Panc1 (cell line): Measurements from ENCODE around the gene CBY1. TPM values are rescaled to one million over a fixed set of nuclear protein-coding genes. Genes with fewer than 3 reads are reported as not detected.

Source experiments
- ATAC-seq: fragments of 200-7000 bp; cut with Tn5 transposase; 2 replicates; pipeline ENCODE4 v1.9.1; 2020; ENCODE audit warnings: mild to moderate bottlenecking, moderate library complexity
- BruUV-seq: library from RNA; stranded (reverse); fragments of 400-500 nt; replicated peaks from 2 replicates; lab custom pipeline; 2021; lab: Mats Ljungman, UMichigan
- CTCF ChIA-PET: fragments of 300-600 bp; sonication (Branson Sonifier 250); formaldehyde crosslinking; loops from one replicate; lab custom pipeline; 2022; ENCODE audit warnings: antibody characterized with exemption; lab: Charles Lee
- POLR2A ChIA-PET: fragments of 300-600 bp; sonication (Branson Sonifier 250); formaldehyde crosslinking; loops from one replicate; lab custom pipeline; 2022; ENCODE audit warnings: antibody characterized with exemption; lab: Charles Lee
- DNase-seq: peaks from one replicate; pipeline ENCODE4 v3.0.0-alpha.2; 2010; ENCODE audit warnings: low read depth, low spot score
- H3K27ac ChIP-seq: 2 replicates; pipeline ENCODE4 v1.5.1; 2011; ENCODE audit warnings: mild to moderate bottlenecking, low read length, inconsistent platforms
- H3K27me3 ChIP-seq: fragments of 200-500 bp; sonication (Bioruptor generic); 2 replicates; pipeline ENCODE4 v1.6.0; 2014; ENCODE audit warnings: low read length, inconsistent platforms; ENCODE audit not compliant: control insufficient read depth, insufficient read depth
- H3K36me3 ChIP-seq: fragments of 200-500 bp; sonication (Bioruptor generic); 2 replicates; pipeline ENCODE4 v1.5.1; 2014; ENCODE audit warnings: inconsistent platforms, mild to moderate bottlenecking, low read length, moderate library complexity; ENCODE audit not compliant: control insufficient read depth, insufficient read depth
- H3K4me1 ChIP-seq: 2 replicates; pipeline ENCODE4 v1.5.1; 2011; ENCODE audit warnings: inconsistent platforms, mild to moderate bottlenecking, low read length, moderate library complexity; ENCODE audit not compliant: control insufficient read depth, insufficient read depth
- H3K4me3 ChIP-seq, 2 experiments: 2 replicates each; pipeline ENCODE4 v1.5.1; 2011 to 2012; ENCODE audit warnings: low read depth in 2 of 2, low read length in 2 of 2, mild to moderate bottlenecking in 2 of 2, inconsistent platforms in 1 of 2, moderate library complexity in 1 of 2
- H3K9me3 ChIP-seq: fragments of 200-500 bp; sonication (Bioruptor generic); 2 replicates; pipeline ENCODE4 v1.5.1; 2014; ENCODE audit warnings: low read depth, mild to moderate bottlenecking, inconsistent platforms, low read length, moderate library complexity; ENCODE audit not compliant: control insufficient read depth, insufficient read depth
- CTCF ChIP-seq: fragments of 450-650 bp; IDR thresholded peaks from 2 replicates; pipeline ENCODE4 v1.5.1; 2017; ENCODE audit warnings: mild to moderate bottlenecking
- POLR2AphosphoS5 ChIP-seq: IDR thresholded peaks from 2 replicates; pipeline ENCODE4 v1.6.1; 2012; ENCODE audit warnings: mild to moderate bottlenecking, low read depth, low read length, moderate library complexity
- REST ChIP-seq, 2 experiments: IDR thresholded peaks; 2 replicates each; pipeline ENCODE4 v1.6.1; 2011 to 2012; ENCODE audit warnings: low read depth in 2 of 2, control low read depth in 1 of 2, low read length in 1 of 2, mild to moderate bottlenecking in 1 of 2, moderate library complexity in 1 of 2; ENCODE audit not compliant: insufficient read depth in 1 of 2
- SIN3A ChIP-seq: IDR thresholded peaks from 2 replicates; pipeline ENCODE4 v1.6.1; 2012; ENCODE audit warnings: low read depth, mild to moderate bottlenecking, low read length, moderate library complexity, borderline replicate concordance; ENCODE audit not compliant: insufficient read depth
- TCF7L2 ChIP-seq: IDR thresholded peaks from 2 replicates; pipeline ENCODE4 v1.6.1; 2011; ENCODE audit warnings: mild to moderate bottlenecking, low read depth, low read length, inconsistent platforms
- in situ Hi-C: cut with HindIII; loops from 2 replicates; pipeline ENCODE4 v1.10.0; 2016; ENCODE audit warnings: low sequenced_read_pairs, low pct_unique_long_range_greater_than_20kb
- intact Hi-C: fragments of 100-400 bp; cut with micrococcal nuclease; formaldehyde crosslinking; loops from one replicate; pipeline ENCODE4 v1.10.0; 2022; ENCODE audit not compliant: unreplicated experiment
- total RNA-seq: library from RNA; stranded (reverse); gene quantifications from one replicate; pipeline ENCODE4 v1.2.1, GENCODE V29; 2021; ENCODE audit not compliant: unreplicated experiment

The CBY1 gene
- total RNA-seq, 1 experiment from 2014 or later = 20.4 TPM

GRCh38 chr22:38657045-38657909 is 839 bp downstream of the CBY1 start:
- ChIA-PET CTCF (interaction anchor here (0.6 kb wide), 1 partner anchor 21 kb away, joined by 10 read pairs; no protein-coding TSS in a partner anchor), POLR2A (interaction anchor here (0.8 to 1.5 kb wide), 2 partner anchors 14 to 24 kb away, joined by 3 read pairs; partner anchors contain the start of gene TOMM22)
- no peak for DNase-seq
- ATAC-seq = no peak
- in situ Hi-C loops = no loop called here
- BruUV-seq = no TSS peak
- H3K9me3 ChIP-seq = no peaks in the 10 kb centered on the region
- no peaks in the 10 kb centered on the region; the same call in 1 of the 2 replicates for H3K4me1 ChIP-seq
- H3K4me3 ChIP-seq = peak overlapping the region; percentile 76 to 77
- no peak for TF ChIP-seq CTCF
- TF ChIP-seq REST (IDR thresholded peaks at IDR 0.05; ENCODE audit: insufficient read depth in 1 of 2, low read depth in 2 of 2, low read length in 1 of 2) = no peak
- TF ChIP-seq TCF7L2 = no peak
- no peak for TF ChIP-seq SIN3A
- no peak for TF ChIP-seq POLR2AphosphoS5
- peak overlapping the region; percentile 91 for H3K27ac ChIP-seq
- no peaks in the 10 kb centered on the region for H3K27me3 ChIP-seq
- intact Hi-C loops = no loop called here
- H3K36me3 ChIP-seq = peaks cover 4% of the 10 kb centered on the region; the same call in 1 of the 2 replicates

GRCh38 chr22:38674888-38675287 is 18.4 kb downstream of the CBY1 start:
- no peaks in the 10 kb centered on the region for H3K36me3 ChIP-seq
- H3K9me3 ChIP-seq = no peaks in the 10 kb centered on the region
- H3K4me3 ChIP-seq = no peak overlapping the region
- no TSS peak for BruUV-seq
- POLR2A ChIA-PET = no interaction called here
- DNase-seq (no peak), ATAC-seq (no peak)
- CTCF ChIA-PET = no interaction called here
- no peaks in the 10 kb centered on the region for H3K4me1 ChIP-seq
- intact Hi-C loops = no loop called here
- in situ Hi-C loops = no loop called here
- TF ChIP-seq TCF7L2 (no peak), REST (IDR thresholded peaks at IDR 0.05; ENCODE audit: insufficient read depth in 1 of 2, low read depth in 2 of 2, low read length in 1 of 2) (no peak), CTCF (no peak), POLR2AphosphoS5 (no peak), SIN3A (no peak)
- H3K27ac ChIP-seq = no peak overlapping the region
- no peaks in the 10 kb centered on the region for H3K27me3 ChIP-seq
